Stimulated activated effector memory CD8-positive, alpha-beta T cell treated with anti-CD3 and anti-CD28 coated beads, Interleukin-12 subunit alpha, Interleukin-12 subunit beta, amount 100 ng/mL, for 72 hours (primary cell): ENCODE data around the gene FCHSD2.
A peak's percentile ranks its signal among the peaks of the same experiment; 100 is the strongest.
"Not testable (repeated sequence)": the region's sequence is repeated elsewhere in the genome, so short reads cannot be mapped to it uniquely, and the experiment has no call there.

Experiments
- ATAC-seq: fragments of 150-1000 bp; cut with Tn5 transposase; 2 replicates; pipeline ENCODE4 v1.10.0; 2021
- DNase-seq, 2 donors: peaks; one replicate each; pipeline ENCODE4 v3.0.0; 2021 to 2022; ENCODE audit warnings: low spot score in 2 of 2
- H3K27ac Mint-ChIP-seq: one replicate; pipeline ENCODE4 v1.8.0; 2022; ENCODE audit warnings: mild to moderate bottlenecking, mixed read lengths
- H3K36me3 Mint-ChIP-seq: one replicate; pipeline ENCODE4 v1.8.0; 2022; ENCODE audit warnings: mild to moderate bottlenecking, mixed read lengths
- H3K4me1 Mint-ChIP-seq: one replicate; pipeline ENCODE4 v1.8.0; 2022; ENCODE audit warnings: mixed read lengths
- H3K4me3 Mint-ChIP-seq: one replicate; pipeline ENCODE4 v1.8.0; 2022; ENCODE audit warnings: mild to moderate bottlenecking, mixed read lengths
- H3K9me3 Mint-ChIP-seq: one replicate; pipeline ENCODE4 v1.8.0; 2022; ENCODE audit warnings: mixed read lengths

FCHSD2 gene

GRCh38 chr11:72885749-72886609, 256.1 kb downstream of the FCHSD2 start:
- Mint-ChIP-seq H3K9me3 (no peaks in the 10 kb centered on the region), H3K36me3 (peaks cover 52% of the 10 kb centered on the region), H3K27ac (peak overlapping the region; percentile 56), H3K4me3 (no peak overlapping the region), H3K4me1 (no peaks in the 10 kb centered on the region)
- DNase-seq = no peak
- ATAC-seq = no peak

- ATAC-seq (no peak), DNase-seq (no peak)
- no peak overlapping the region for H3K4me3 Mint-ChIP-seq
- H3K9me3 Mint-ChIP-seq = no peaks in the 10 kb centered on the region
- H3K27ac Mint-ChIP-seq = no peak overlapping the region
- H3K4me1 Mint-ChIP-seq = no peaks in the 10 kb centered on the region
- H3K36me3 Mint-ChIP-seq = peaks cover 27% of the 10 kb centered on the region
These were observed 266.0 kb downstream of the FCHSD2 start for GRCh38 chr11:72876147-72876546.

- no peak for ATAC-seq
- H3K36me3 Mint-ChIP-seq = peaks cover 27% of the 10 kb centered on the region
- H3K9me3 Mint-ChIP-seq = no peaks in the 10 kb centered on the region
- no peak overlapping the region for H3K4me3 Mint-ChIP-seq
- peak overlapping the region; percentile 29 for H3K27ac Mint-ChIP-seq
- no peak for DNase-seq
- no peaks in the 10 kb centered on the region for H3K4me1 Mint-ChIP-seq
These were observed 266.4 kb downstream of the FCHSD2 start for GRCh38 chr11:72875736-72876135.

GRCh38 chr11:72872012-72872411, 270.1 kb downstream of the FCHSD2 start:
- Mint-ChIP-seq H3K36me3 (peaks cover 38% of the 10 kb centered on the region), H3K27ac (no peak overlapping the region), H3K4me3 (no peak overlapping the region), H3K9me3 (no peaks in the 10 kb centered on the region), H3K4me1 (peaks cover 6% of the 10 kb centered on the region)
- DNase-seq (no peak), ATAC-seq (no peak)

GRCh38 chr11:72871119-72871518, 271.0 kb downstream of the FCHSD2 start:
- Mint-ChIP-seq H3K4me3 (no peak overlapping the region), H3K36me3 (peaks cover 42% of the 10 kb centered on the region), H3K9me3 (no peaks in the 10 kb centered on the region), H3K4me1 (peaks cover 6% of the 10 kb centered on the region), H3K27ac (no peak overlapping the region)
- DNase-seq (no peak), ATAC-seq (no peak)

GRCh38 chr11:72869831-72870230, 272.3 kb downstream of the FCHSD2 start:
- ATAC-seq (no peak), DNase-seq (no peak)
- Mint-ChIP-seq H3K36me3 (peaks cover 42% of the 10 kb centered on the region), H3K4me1 (peaks cover 6% of the 10 kb centered on the region), H3K27ac (peak overlapping the region; percentile 26), H3K9me3 (no peaks in the 10 kb centered on the region), H3K4me3 (no peak overlapping the region)

GRCh38 chr11:72867970-72868369, 274.1 kb downstream of the FCHSD2 start:
- DNase-seq (no peak), ATAC-seq (no peak)
- Mint-ChIP-seq H3K4me3 (no peak overlapping the region), H3K4me1 (peaks cover 6% of the 10 kb centered on the region), H3K36me3 (peaks cover 42% of the 10 kb centered on the region), H3K27ac (no peak overlapping the region), H3K9me3 (no peaks in the 10 kb centered on the region)

- peaks cover 38% of the 10 kb centered on the region for H3K36me3 Mint-ChIP-seq
- ATAC-seq = no peak
- no peak overlapping the region for H3K4me3 Mint-ChIP-seq
- DNase-seq = no peak
- H3K4me1 Mint-ChIP-seq = peaks cover 4% of the 10 kb centered on the region
- no peaks in the 10 kb centered on the region for H3K9me3 Mint-ChIP-seq
- no peak overlapping the region for H3K27ac Mint-ChIP-seq
These were observed 277.1 kb downstream of the FCHSD2 start for GRCh38 chr11:72864702-72865655.

GRCh38 chr11:72863916-72864315, 278.2 kb downstream of the FCHSD2 start:
- Mint-ChIP-seq H3K9me3 (no peaks in the 10 kb centered on the region), H3K4me3 (no peak overlapping the region), H3K36me3 (peaks cover 30% of the 10 kb centered on the region), H3K27ac (no peak overlapping the region), H3K4me1 (no peaks in the 10 kb centered on the region)
- DNase-seq (no peak), ATAC-seq (no peak)

- ATAC-seq (no peak), DNase-seq (no peak)
- H3K27ac Mint-ChIP-seq = no peak overlapping the region
- H3K4me1 Mint-ChIP-seq = no peaks in the 10 kb centered on the region
- no peak overlapping the region for H3K4me3 Mint-ChIP-seq
- H3K36me3 Mint-ChIP-seq = peaks cover 28% of the 10 kb centered on the region
- no peaks in the 10 kb centered on the region for H3K9me3 Mint-ChIP-seq
These were observed 279.0 kb downstream of the FCHSD2 start for GRCh38 chr11:72863091-72863490.

GRCh38 chr11:72860592-72860991, 281.5 kb downstream of the FCHSD2 start:
- no peak for DNase-seq
- no peaks in the 10 kb centered on the region for H3K4me1 Mint-ChIP-seq
- no peak overlapping the region for H3K4me3 Mint-ChIP-seq
- peaks cover 19% of the 10 kb centered on the region for H3K36me3 Mint-ChIP-seq
- H3K27ac Mint-ChIP-seq = no peak overlapping the region
- no peak for ATAC-seq
- H3K9me3 Mint-ChIP-seq = no peaks in the 10 kb centered on the region

GRCh38 chr11:72860010-72860409, 282.1 kb downstream of the FCHSD2 start:
- no peak overlapping the region for H3K4me3 Mint-ChIP-seq
- no peaks in the 10 kb centered on the region for H3K4me1 Mint-ChIP-seq
- ATAC-seq (no peak), DNase-seq (no peak)
- no peaks in the 10 kb centered on the region for H3K9me3 Mint-ChIP-seq
- no peak overlapping the region for H3K27ac Mint-ChIP-seq
- peaks cover 19% of the 10 kb centered on the region for H3K36me3 Mint-ChIP-seq

- H3K4me1 Mint-ChIP-seq = no peaks in the 10 kb centered on the region
- H3K27ac Mint-ChIP-seq = no peak overlapping the region
- peaks cover 19% of the 10 kb centered on the region for H3K36me3 Mint-ChIP-seq
- DNase-seq (no peak), ATAC-seq (peak; percentile 50)
- H3K4me3 Mint-ChIP-seq = no peak overlapping the region
- no peaks in the 10 kb centered on the region for H3K9me3 Mint-ChIP-seq
These were observed 283.0 kb downstream of the FCHSD2 start for GRCh38 chr11:72859126-72859525.

- not testable (repeated sequence) for H3K27ac Mint-ChIP-seq, H3K4me3 Mint-ChIP-seq, ATAC-seq, H3K9me3 Mint-ChIP-seq, H3K4me1 Mint-ChIP-seq, DNase-seq
- peaks cover 19% of the 10 kb centered on the region for H3K36me3 Mint-ChIP-seq
These were observed 283.9 kb downstream of the FCHSD2 start for GRCh38 chr11:72858267-72858666.

GRCh38 chr11:72856551-72857345, 285.4 kb downstream of the FCHSD2 start:
- DNase-seq = no peak
- Mint-ChIP-seq H3K4me1 (no peaks in the 10 kb centered on the region), H3K27ac (no peak overlapping the region), H3K4me3 (no peak overlapping the region), H3K9me3 (no peaks in the 10 kb centered on the region), H3K36me3 (peaks cover 19% of the 10 kb centered on the region)
- ATAC-seq = no peak
